ENCODE measurements around the gene DLG2. TPM values are rescaled to one million over a fixed set of nuclear protein-coding genes. Genes with fewer than 3 reads are reported as not detected.

DLG2 gene
- total RNA-seq, 1 donor from 2014 or later: 0.17 TPM

- no peak overlapping the region for H3K4me3 ChIP-seq (ENCODE audit: low read depth, low read length)
- no peak for DNase-seq (ENCODE audit: low read depth)
- TF ChIP-seq CTCF (conservative IDR thresholded peaks at IDR 0.05; ENCODE audit: low read depth, low read length): no peak
These were observed 1852.9 kb downstream of the DLG2 start for GRCh38 chr11:83773950-83774880.

- TF ChIP-seq CTCF (conservative IDR thresholded peaks at IDR 0.05; ENCODE audit: low read depth, low read length): no peak
- H3K4me3 ChIP-seq (ENCODE audit: low read depth, low read length): no peak overlapping the region
- DNase-seq (ENCODE audit: low read depth): no peak
These were observed 1858.7 kb downstream of the DLG2 start for GRCh38 chr11:83768489-83768888.

- no peak overlapping the region for H3K4me3 ChIP-seq (ENCODE audit: low read depth, low read length)
- DNase-seq (ENCODE audit: low read depth): no peak
- no peak for TF ChIP-seq CTCF (conservative IDR thresholded peaks at IDR 0.05; ENCODE audit: low read depth, low read length)
These were observed 1860.2 kb downstream of the DLG2 start for GRCh38 chr11:83766932-83767331.

GRCh38 chr11:83764643-83765042 lies 1862.5 kb downstream of the DLG2 start:
- TF ChIP-seq CTCF (conservative IDR thresholded peaks at IDR 0.05; ENCODE audit: low read depth, low read length): no peak
- no peak for DNase-seq (ENCODE audit: low read depth)
- no peak overlapping the region for H3K4me3 ChIP-seq (ENCODE audit: low read depth, low read length)

- DNase-seq (ENCODE audit: low read depth): no peak
- H3K4me3 ChIP-seq (ENCODE audit: low read depth, low read length): no peak overlapping the region
- no peak for TF ChIP-seq CTCF (conservative IDR thresholded peaks at IDR 0.05; ENCODE audit: low read depth, low read length)
These were observed 1866.2 kb downstream of the DLG2 start for GRCh38 chr11:83760932-83761331.

- no peak overlapping the region for H3K4me3 ChIP-seq (ENCODE audit: low read depth, low read length)
- TF ChIP-seq CTCF (conservative IDR thresholded peaks at IDR 0.05; ENCODE audit: low read depth, low read length): no peak
- no peak for DNase-seq (ENCODE audit: low read depth)
These were observed 1868.0 kb downstream of the DLG2 start for GRCh38 chr11:83759148-83759547.

- TF ChIP-seq CTCF (conservative IDR thresholded peaks at IDR 0.05; ENCODE audit: low read depth, low read length): no peak
- no peak overlapping the region for H3K4me3 ChIP-seq (ENCODE audit: low read depth, low read length)
- no peak for DNase-seq (ENCODE audit: low read depth)
These were observed 1876.1 kb downstream of the DLG2 start for GRCh38 chr11:83751041-83751440.

Measured in epithelial cell of proximal tubule (primary cell).